Transverse colon (tissue), 3 donors: ENCODE results near the gene XKRX.

ENCODE experiments used
- POLR2A ChIP-seq: fragments of 450-650 bp; IDR thresholded peaks from one replicate; pipeline ENCODE4 v1.6.1; 2016; ENCODE audit warnings: antibody characterized with exemption, mild to moderate bottlenecking, moderate library complexity
- TF ChIP-seq, protein P1 (sequence below), 5 experiments: fragments of 200-600 bp in 3 of 5; fragments of 450-650 bp in 2 of 5; sonication (generic) in 3 of 5; IDR thresholded peaks; 1 replicate in 2 of 5; 2 replicates in 3 of 5; pipeline ENCODE4 v1.5.1; 2016 to 2017; ENCODE audit warnings: antibody characterized with exemption in 5 of 5, inconsistent platforms in 3 of 5, mild to moderate bottlenecking in 2 of 5, moderate library complexity in 1 of 5

DNA sequence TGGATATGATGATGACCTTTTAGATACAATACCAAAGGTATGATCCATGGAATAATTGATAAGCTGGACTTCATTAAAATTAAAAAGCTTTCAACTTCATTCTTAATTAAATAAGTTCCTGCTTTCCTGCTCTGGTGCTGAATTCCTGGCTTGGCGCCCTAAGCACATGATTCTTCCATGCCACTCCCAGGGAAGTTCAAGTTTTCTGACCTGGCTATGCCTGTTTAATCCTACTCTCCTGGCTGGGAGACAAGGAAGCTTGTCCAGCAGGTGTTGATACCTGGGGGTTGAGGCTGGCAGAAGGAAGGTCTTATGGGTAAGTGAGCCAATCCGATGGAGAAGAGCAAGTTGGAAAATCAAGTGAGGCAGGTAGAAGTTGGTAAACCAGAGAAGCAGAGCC, 24.3 kb downstream of the XKRX start:
- TF ChIP-seq POLR2A, result no peak
- TF ChIP-seq, protein P1, sequence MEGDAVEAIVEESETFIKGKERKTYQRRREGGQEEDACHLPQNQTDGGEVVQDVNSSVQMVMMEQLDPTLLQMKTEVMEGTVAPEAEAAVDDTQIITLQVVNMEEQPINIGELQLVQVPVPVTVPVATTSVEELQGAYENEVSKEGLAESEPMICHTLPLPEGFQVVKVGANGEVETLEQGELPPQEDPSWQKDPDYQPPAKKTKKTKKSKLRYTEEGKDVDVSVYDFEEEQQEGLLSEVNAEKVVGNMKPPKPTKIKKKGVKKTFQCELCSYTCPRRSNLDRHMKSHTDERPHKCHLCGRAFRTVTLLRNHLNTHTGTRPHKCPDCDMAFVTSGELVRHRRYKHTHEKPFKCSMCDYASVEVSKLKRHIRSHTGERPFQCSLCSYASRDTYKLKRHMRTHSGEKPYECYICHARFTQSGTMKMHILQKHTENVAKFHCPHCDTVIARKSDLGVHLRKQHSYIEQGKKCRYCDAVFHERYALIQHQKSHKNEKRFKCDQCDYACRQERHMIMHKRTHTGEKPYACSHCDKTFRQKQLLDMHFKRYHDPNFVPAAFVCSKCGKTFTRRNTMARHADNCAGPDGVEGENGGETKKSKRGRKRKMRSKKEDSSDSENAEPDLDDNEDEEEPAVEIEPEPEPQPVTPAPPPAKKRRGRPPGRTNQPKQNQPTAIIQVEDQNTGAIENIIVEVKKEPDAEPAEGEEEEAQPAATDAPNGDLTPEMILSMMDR (IDR thresholded peaks at IDR 0.05), result no peak
